HT1080 (cell line): Measurements from ENCODE around the gene PSMB7. TPM values are rescaled to one million over a fixed set of nuclear protein-coding genes. Genes with fewer than 3 reads are reported as not detected.

Source experiments
- DNase-seq: peaks from one replicate; pipeline ENCODE4 v3.0.0-alpha.2; 2015; ENCODE audit warnings: low read depth
- total RNA-seq: library from RNA; depleted of rRNA; stranded (reverse); fragments of >200 nt; shearing (Covaris generic); gene quantifications from 2 replicates; pipeline ENCODE4 v1.2.3, GENCODE V29; 2014

PSMB7 gene
- total RNA-seq, 1 experiment from 2014 or later = 442 TPM

- DNase-seq = no peak
Observed at GRCh38 chr9:124412228-124412575, 3.0 kb downstream of the PSMB7 start.

- peak; percentile 84 for DNase-seq
Observed at GRCh38 chr9:124411514-124412227, 3.6 kb downstream of the PSMB7 start.

DNA sequence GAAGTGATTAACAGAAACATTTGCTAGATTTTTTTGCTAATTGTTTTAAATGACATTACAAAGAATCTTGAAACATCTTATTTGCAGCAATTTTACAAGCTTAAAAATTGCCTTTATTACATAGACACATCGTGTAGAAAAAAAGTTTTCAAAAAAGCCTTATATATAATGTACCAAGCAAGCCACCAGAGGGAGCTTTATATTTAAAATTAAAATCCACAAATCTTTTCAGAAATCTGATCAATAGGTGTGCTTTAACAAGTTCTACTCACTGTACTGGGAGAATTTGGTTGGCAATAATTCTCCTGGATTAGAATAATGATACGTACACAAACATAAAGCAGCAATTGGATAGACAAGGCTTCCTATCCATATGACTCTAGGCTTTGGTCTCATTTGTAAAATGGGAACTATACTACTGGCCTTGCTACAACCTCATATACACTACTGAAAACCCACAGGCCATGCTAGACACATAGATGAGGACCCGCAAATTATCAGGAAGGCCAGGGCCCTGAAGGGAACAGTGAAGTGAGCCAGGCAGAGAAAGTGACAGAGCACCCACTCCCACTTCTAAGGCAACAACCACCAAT lies 4.8 kb downstream of the PSMB7 start:
- no peak for DNase-seq

DNA sequence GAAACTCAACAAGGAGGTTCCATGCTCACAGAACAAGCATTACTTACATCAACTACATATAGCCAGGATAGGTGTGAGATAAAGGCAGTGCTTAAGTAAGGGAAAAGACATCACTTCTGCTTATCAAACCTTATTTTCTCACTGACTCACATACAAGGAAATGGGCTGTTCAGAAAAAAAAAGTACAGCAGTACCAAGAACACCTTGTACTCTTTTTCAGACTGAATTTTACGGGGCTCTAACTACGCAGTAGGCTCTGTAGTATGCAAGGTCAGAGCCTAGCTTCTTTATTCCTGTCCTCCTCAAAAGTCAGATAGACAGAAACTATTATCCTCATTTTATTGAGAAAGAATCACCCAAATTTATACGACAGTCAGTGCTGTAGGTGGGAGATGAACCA lies 5.8 kb downstream of the PSMB7 start:
- no peak for DNase-seq

DNA sequence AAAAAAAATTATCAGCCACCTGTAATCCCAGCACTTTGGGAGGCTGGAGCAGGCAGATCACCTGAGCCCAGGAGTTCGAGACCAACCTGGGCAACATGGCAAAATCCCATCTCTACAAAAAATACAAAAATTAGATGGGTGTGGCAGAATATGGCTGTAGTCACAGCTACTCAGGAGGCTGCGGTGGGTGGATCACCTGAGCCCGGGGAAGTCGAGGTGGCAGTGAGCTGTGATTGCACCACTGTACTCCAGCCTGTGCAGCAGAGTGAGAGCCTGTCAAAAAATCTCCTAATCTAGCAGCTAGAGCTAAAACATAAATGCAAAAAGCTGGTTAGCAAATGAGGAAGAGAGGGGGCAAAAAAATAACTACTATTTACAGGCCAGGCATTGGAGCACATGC lies 12.0 kb downstream of the PSMB7 start:
- no peak for DNase-seq

DNA sequence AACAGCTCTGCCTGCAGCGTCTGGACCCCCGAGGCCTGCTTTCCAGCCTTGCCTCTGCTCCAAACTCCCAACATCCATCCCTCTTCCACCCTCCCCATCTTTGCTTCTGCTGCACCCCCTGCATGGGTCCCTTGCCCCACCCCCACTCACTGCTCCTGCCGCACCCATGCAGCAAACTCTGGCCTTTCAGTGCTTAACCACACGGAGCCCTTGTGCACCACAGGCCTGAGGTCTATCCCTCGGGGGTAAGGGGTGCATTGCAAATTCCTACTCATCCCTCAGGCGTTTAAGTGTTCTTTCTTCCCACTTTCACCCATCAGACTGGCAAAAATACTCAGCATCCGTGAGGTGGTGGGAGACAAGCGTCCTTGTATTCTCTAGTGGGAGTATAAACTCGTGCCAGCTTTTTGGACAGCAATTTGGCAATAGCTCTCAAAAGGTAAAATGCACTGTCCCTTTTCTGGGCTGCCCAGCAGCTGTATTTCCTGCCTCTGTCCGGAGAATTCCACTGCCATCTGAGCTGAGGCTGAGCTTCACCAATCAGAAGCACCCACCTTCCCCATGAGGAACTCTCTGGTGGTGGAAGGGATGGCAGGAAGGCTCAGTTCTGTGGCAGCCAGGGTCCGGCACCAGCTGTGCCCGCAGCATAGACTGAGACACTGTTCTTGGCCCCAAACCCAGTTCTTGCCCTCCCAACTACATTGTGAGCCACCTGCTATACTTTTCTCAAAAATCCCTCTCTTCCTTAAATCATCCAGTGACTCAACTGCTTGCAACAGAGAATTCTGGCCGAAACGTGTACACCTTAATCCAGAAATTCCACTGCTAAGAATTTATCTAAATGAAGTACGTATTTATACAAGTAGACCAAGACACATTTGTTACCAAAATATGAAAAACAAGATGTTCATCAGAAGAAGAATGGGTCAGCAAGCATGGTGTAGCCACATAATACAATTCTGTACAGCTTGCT lies 15.0 kb downstream of the PSMB7 start:
- no peak for DNase-seq

- DNase-seq = no peak
Observed at GRCh38 chr9:124399323-124399967, 15.8 kb downstream of the PSMB7 start.

- DNase-seq = no peak
Observed at GRCh38 chr9:124398191-124398935, 16.9 kb downstream of the PSMB7 start.

DNA sequence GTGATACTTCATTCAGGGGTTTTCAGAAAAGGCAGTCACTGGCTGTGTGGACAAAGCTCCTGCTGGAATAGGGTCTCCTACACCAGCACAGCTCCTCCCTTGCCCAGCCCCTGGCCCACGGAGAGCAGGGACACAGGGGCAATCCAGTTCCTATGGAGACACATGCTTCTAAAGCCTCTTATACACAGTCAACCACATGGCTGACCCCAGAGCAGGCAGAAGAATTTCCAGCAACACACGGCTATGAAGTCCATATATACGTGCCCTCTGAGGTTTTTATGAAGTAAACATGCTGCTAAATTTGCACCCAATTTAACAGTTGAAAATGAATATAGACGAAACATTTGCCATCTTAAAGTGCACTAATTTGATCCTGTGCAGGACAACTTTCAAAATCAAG lies 19.4 kb downstream of the PSMB7 start:
- no peak for DNase-seq

DNA sequence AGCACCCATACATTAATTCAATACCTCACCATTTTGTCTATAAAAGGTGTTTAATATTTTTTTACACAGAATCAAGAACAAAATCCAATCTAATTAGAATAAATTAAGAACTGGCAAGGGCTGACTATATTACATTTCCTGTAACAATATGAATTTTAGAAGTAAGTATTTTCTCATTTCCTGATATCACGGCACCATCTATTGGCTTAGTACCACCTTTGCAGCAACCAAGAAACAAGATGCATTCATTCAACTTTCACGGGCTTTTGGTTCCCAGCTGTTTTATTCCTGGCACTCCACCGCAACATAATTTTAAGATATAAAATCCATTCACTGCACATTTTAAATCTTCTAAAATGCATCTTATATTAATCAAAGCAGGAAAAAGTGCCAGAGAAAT lies 20.6 kb downstream of the PSMB7 start:
- no peak for DNase-seq

- DNase-seq = no peak
Observed at GRCh38 chr9:124394167-124394566, 21.1 kb downstream of the PSMB7 start.

GRCh38 chr9:124392871-124393460 lies 22.3 kb downstream of the PSMB7 start:
- DNase-seq = peak; percentile 99

- DNase-seq = peak; percentile 69
Observed at GRCh38 chr9:124392254-124392870, 22.9 kb downstream of the PSMB7 start.

- DNase-seq = no peak
Observed at GRCh38 chr9:124390794-124391658, 24.2 kb downstream of the PSMB7 start.

DNA sequence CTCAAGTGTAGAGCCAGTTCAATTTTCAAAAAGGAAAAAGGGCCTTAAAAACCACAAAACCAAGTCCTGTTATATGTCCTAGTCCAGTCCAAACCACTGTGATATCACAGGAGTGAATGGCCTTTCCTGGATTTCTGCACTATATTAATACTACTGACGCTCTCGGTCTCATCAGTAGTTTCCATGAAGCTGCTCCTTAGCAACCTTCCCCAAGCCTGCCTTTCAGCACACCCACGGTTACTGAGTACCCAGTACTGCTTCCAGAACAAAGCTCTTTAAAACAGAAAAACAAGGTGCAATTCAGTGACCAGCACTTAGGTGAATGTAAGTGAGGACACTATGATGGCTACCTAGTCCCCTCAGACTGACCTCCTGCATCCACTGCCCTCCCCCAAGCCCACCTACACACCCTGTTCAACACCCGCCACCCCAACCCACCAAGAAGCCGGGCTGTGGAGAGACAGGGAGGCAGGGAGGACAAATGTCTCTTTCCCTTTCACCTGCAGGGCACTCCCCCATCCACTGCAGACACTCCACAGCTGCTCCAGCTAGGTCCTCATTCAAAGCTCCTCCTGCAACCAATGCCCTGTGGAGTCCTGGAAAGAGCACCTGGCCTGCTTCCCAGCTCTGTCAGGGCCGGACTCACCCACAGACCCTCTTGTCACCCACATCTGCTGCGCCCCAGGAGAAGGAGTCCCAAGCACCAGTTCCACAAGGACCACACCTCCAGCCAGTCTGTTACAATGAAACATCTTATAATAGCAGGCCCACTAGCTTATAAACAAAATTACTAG lies 25.9 kb downstream of the PSMB7 start:
- no peak for DNase-seq

- no peak for DNase-seq
Observed at GRCh38 chr9:124388275-124389048, 26.8 kb downstream of the PSMB7 start.

- no peak for DNase-seq
Observed at GRCh38 chr9:124386201-124386600, 29.0 kb downstream of the PSMB7 start.
